ENCODE measurements around the gene CDSN. TPM values are rescaled to one million over a fixed set of nuclear protein-coding genes. Genes with fewer than 3 reads are reported as not detected.

The CDSN gene
- total RNA-seq, 1 experiment from 2014 or later, result 0.16 TPM

GRCh38 chr6:31114541-31114878 is 5.7 kb downstream of the CDSN start, which contains the start of gene PSORS1C1:
PSORS1C1 (plus strand) TSS chr6:31114800; CDS start chr6:31129633, 14,833 bp downstream.
- Mint-ChIP-seq H3K27ac (ENCODE audit: low read depth, unreplicated experiment) (peak within 1 kb of the TSS; percentile 98), H3K36me3 (ENCODE audit: insufficient read depth, unreplicated experiment) (peaks cover 6% of the 10 kb centered on the region), H3K4me3 (ENCODE audit: unreplicated experiment) (peak within 1 kb of the TSS; percentile 79), H3K27me3 (ENCODE audit: insufficient read depth, unreplicated experiment) (no peaks in the 10 kb centered on the region), H3K4me1 (ENCODE audit: insufficient read depth, unreplicated experiment) (peaks cover 21% of the 10 kb centered on the region), H3K9me3 (ENCODE audit: unreplicated experiment) (no peaks in the 10 kb centered on the region)
- intact Hi-C loops (cut with micrococcal nuclease), result loop anchor here (2.0 kb wide), 1 partner anchor 28 kb away; no protein-coding TSS in a partner anchor
- ChIA-PET POLR2A (interaction anchor here (0.5 to 4.3 kb wide), 26 partner anchors 9 to 499 kb away, joined by 3 to 60 read pairs (median 4); partner anchors contain the start of genes DDR1, DHX16, GTF2H4 and VARS2), CTCF (interaction anchor here (0.8 to 6.8 kb wide), 13 partner anchors 11 to 293 kb away, joined by 3 to 55 read pairs (median 5); partner anchors contain the start of gene VARS2)
- peak; percentile 96 for DNase-seq (ENCODE audit: unreplicated experiment)
- no TSS peak for BruUV-seq (replicated peaks)
- TF ChIP-seq, protein P1, sequence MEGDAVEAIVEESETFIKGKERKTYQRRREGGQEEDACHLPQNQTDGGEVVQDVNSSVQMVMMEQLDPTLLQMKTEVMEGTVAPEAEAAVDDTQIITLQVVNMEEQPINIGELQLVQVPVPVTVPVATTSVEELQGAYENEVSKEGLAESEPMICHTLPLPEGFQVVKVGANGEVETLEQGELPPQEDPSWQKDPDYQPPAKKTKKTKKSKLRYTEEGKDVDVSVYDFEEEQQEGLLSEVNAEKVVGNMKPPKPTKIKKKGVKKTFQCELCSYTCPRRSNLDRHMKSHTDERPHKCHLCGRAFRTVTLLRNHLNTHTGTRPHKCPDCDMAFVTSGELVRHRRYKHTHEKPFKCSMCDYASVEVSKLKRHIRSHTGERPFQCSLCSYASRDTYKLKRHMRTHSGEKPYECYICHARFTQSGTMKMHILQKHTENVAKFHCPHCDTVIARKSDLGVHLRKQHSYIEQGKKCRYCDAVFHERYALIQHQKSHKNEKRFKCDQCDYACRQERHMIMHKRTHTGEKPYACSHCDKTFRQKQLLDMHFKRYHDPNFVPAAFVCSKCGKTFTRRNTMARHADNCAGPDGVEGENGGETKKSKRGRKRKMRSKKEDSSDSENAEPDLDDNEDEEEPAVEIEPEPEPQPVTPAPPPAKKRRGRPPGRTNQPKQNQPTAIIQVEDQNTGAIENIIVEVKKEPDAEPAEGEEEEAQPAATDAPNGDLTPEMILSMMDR (IDR thresholded peaks at IDR 0.05; ENCODE audit: unreplicated experiment), result no peak

GRCh38 chr6:31113861-31114540 is 6.2 kb downstream of the CDSN start:
- no TSS peak for BruUV-seq (replicated peaks)
- H3K4me3 Mint-ChIP-seq (ENCODE audit: unreplicated experiment), result peak overlapping the region; percentile 79
- intact Hi-C loops (cut with micrococcal nuclease), result loop anchor here (2.0 kb wide), 1 partner anchor 27 kb away; no protein-coding TSS in a partner anchor
- ChIA-PET CTCF (interaction anchor here (1.0 to 6.8 kb wide), 12 partner anchors 11 to 362 kb away, joined by 4 to 55 read pairs (median 6); partner anchors contain the start of gene VARS2), POLR2A (interaction anchor here (0.6 to 4.3 kb wide), 18 partner anchors 11 to 499 kb away, joined by 3 to 60 read pairs (median 5); partner anchors contain the start of genes DDR1, DHX16, GTF2H4 and VARS2)
- no peak for DNase-seq (ENCODE audit: unreplicated experiment)
- H3K36me3 Mint-ChIP-seq (ENCODE audit: insufficient read depth, unreplicated experiment), result peaks cover 6% of the 10 kb centered on the region
- peaks cover 21% of the 10 kb centered on the region for H3K4me1 Mint-ChIP-seq (ENCODE audit: insufficient read depth, unreplicated experiment)
- H3K27me3 Mint-ChIP-seq (ENCODE audit: insufficient read depth, unreplicated experiment), result no peaks in the 10 kb centered on the region
- peak overlapping the region; percentile 98 for H3K27ac Mint-ChIP-seq (ENCODE audit: low read depth, unreplicated experiment)
- TF ChIP-seq, protein P1 (IDR thresholded peaks at IDR 0.05; ENCODE audit: unreplicated experiment), result no peak
- no peaks in the 10 kb centered on the region for H3K9me3 Mint-ChIP-seq (ENCODE audit: unreplicated experiment)

DNA sequence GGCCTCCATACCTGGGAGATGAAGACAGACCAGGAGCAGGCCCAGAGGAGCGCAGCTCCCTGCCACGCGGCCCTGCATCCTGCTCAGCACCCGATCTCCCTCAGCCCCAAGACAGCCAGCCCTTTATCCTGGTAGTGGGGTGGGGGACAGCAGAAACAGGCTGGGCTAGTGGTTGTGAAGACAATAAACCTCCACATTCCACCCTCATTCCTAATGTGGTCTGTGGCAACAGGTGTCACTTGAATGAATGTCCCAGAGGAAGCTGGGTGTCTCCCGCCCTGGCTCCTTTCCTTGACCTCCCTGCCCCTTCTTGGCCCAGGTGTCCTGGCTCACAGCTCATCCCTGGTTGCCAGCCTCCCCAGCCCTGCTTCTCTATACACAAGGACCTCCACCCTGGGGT is 7.8 kb downstream of the CDSN start, which contains the start of gene C6orf15:
C6orf15 (minus strand) TSS at position 98 of the 400 bp plus-strand sequence; CDS start at position 78, 20 bp downstream.
- DNase-seq (ENCODE audit: unreplicated experiment), result no peak
- H3K9me3 Mint-ChIP-seq (ENCODE audit: unreplicated experiment), result no peaks in the 10 kb centered on the region
- H3K4me1 Mint-ChIP-seq (ENCODE audit: insufficient read depth, unreplicated experiment), result peaks cover 21% of the 10 kb centered on the region
- intact Hi-C loops (cut with micrococcal nuclease), result no loop called here
- no peak within 1 kb of the TSS for H3K27ac Mint-ChIP-seq (ENCODE audit: low read depth, unreplicated experiment)
- CTCF ChIA-PET, result interaction anchor here (0.9 to 6.8 kb wide), 3 partner anchors 22 to 364 kb away, joined by 4 to 55 read pairs (median 4); no protein-coding TSS in a partner anchor
- no peaks in the 10 kb centered on the region for H3K27me3 Mint-ChIP-seq (ENCODE audit: insufficient read depth, unreplicated experiment)
- H3K36me3 Mint-ChIP-seq (ENCODE audit: insufficient read depth, unreplicated experiment), result peaks cover 6% of the 10 kb centered on the region
- TF ChIP-seq, protein P1 (IDR thresholded peaks at IDR 0.05; ENCODE audit: unreplicated experiment), result no peak
- POLR2A ChIA-PET, result no interaction called here
- BruUV-seq (replicated peaks), result no TSS peak
- no peak within 1 kb of the TSS for H3K4me3 Mint-ChIP-seq (ENCODE audit: unreplicated experiment)

GRCh38 chr6:31111712-31112111 is 8.5 kb downstream of the CDSN start:
- H3K36me3 Mint-ChIP-seq (ENCODE audit: insufficient read depth, unreplicated experiment), result peaks cover 3% of the 10 kb centered on the region
- peaks cover 21% of the 10 kb centered on the region for H3K4me1 Mint-ChIP-seq (ENCODE audit: insufficient read depth, unreplicated experiment)
- no peaks in the 10 kb centered on the region for H3K27me3 Mint-ChIP-seq (ENCODE audit: insufficient read depth, unreplicated experiment)
- no peak for DNase-seq (ENCODE audit: unreplicated experiment)
- BruUV-seq (replicated peaks), result no TSS peak
- no peaks in the 10 kb centered on the region for H3K9me3 Mint-ChIP-seq (ENCODE audit: unreplicated experiment)
- ChIA-PET POLR2A (interaction anchor here (0.7 kb wide), 1 partner anchor 235 kb away, joined by 3 read pairs; no protein-coding TSS in a partner anchor), CTCF (interaction anchor here (6.8 kb wide), 1 partner anchor 31 kb away, joined by 55 read pairs; no protein-coding TSS in a partner anchor)
- no peak overlapping the region for H3K4me3 Mint-ChIP-seq (ENCODE audit: unreplicated experiment)
- no peak overlapping the region for H3K27ac Mint-ChIP-seq (ENCODE audit: low read depth, unreplicated experiment)
- TF ChIP-seq, protein P1 (IDR thresholded peaks at IDR 0.05; ENCODE audit: unreplicated experiment), result no peak
- intact Hi-C loops (cut with micrococcal nuclease), result no loop called here

Measured in MCF 10A (cell line).